Renal cortex interstitium (tissue), 11 donors: Measurements from ENCODE around the gene METRN. TPM values are rescaled to one million over a fixed set of nuclear protein-coding genes. Genes with fewer than 3 reads are reported as not detected.
"Not testable (repeated sequence)": the region's sequence is repeated elsewhere in the genome, so short reads cannot be mapped to it uniquely, and the experiment has no call there.

ENCODE experiments used
- DNase-seq, 11 donors: peaks; one replicate each; pipeline ENCODE4 v3.0.0-alpha.2; 2013; ENCODE audit warnings: low read depth in 9 of 11, low spot score in 4 of 11; ENCODE audit errors: extremely low read depth in 1 of 11
- polyA plus RNA-seq, 3 donors: library from polyadenylated mRNA; unstranded; fragments of 120-200 nt; gene quantifications; one replicate each; pipeline ENCODE4 v1.2.1, GENCODE V29; 2013; ENCODE audit not compliant: insufficient read length in 3 of 3

METRN gene
- polyA plus RNA-seq, 3 donors, result 4.0 to 15.4 (median 11.3) TPM

GRCh38 chr16:684961-685696 lies 29.8 kb upstream of the METRN start:
- DNase-seq, result no peak

GRCh38 chr16:685967-686366 lies 29.0 kb upstream of the METRN start:
- no peak for DNase-seq

- no peak for DNase-seq
Measured at GRCh38 chr16:686459-687260, 28.3 kb upstream of the METRN start.

GRCh38 chr16:687499-687898 lies 27.4 kb upstream of the METRN start:
- no peak for DNase-seq

- DNase-seq, result no peak
Measured at GRCh38 chr16:689175-689897, 25.6 kb upstream of the METRN start.

GRCh38 chr16:691242-691641 lies 23.7 kb upstream of the METRN start:
- not testable (repeated sequence) for DNase-seq

- DNase-seq, result no peak
Measured at GRCh38 chr16:692356-693108, 22.4 kb upstream of the METRN start.

GRCh38 chr16:693364-693763 lies 21.6 kb upstream of the METRN start:
- no peak for DNase-seq

GRCh38 chr16:693766-694165 lies 21.2 kb upstream of the METRN start:
- no peak for DNase-seq

GRCh38 chr16:694187-694862 lies 20.6 kb upstream of the METRN start:
- no peak for DNase-seq

- no peak for DNase-seq
Measured at GRCh38 chr16:694863-695354, 20.0 kb upstream of the METRN start.

- peak in 1 of 11 donors; percentile 53 for DNase-seq
Measured at GRCh38 chr16:695355-696089, 19.4 kb upstream of the METRN start.

- no peak for DNase-seq
Measured at GRCh38 chr16:698911-699671, 15.8 kb upstream of the METRN start.

- DNase-seq, result no peak
Measured at GRCh38 chr16:700684-701584, 14.0 kb upstream of the METRN start.

GRCh38 chr16:702341-702740 lies 12.6 kb upstream of the METRN start:
- DNase-seq, result no peak

GRCh38 chr16:703406-703805 lies 11.5 kb upstream of the METRN start:
- no peak for DNase-seq
